ENCODE measurements around the gene ATP8B4.

- TF ChIP-seq POLR2A (IDR thresholded peaks at IDR 0.05) (no peak), CTCF (IDR thresholded peaks at IDR 0.05) (no peak)
Observed at GRCh38 chr15:49978121-49978520, 140.9 kb downstream of the ATP8B4 start.

Measured in thyroid gland (tissue), 4 donors.